AG09319 (cell line): ENCODE measurements around the gene TRPC4AP.
A peak's percentile ranks its signal among the peaks of the same experiment; 100 is the strongest.

Experiments used
- DNase-seq: peaks from one replicate; pipeline ENCODE4 v3.0.0-alpha.2; 2010; ENCODE audit warnings: low read depth; ENCODE audit errors: extremely low read depth
- TF ChIP-seq, protein P1 (sequence below): IDR thresholded peaks from 2 replicates; pipeline ENCODE4 v1.5.1; 2011; ENCODE audit warnings: low read depth, mild to moderate bottlenecking, inconsistent platforms, low read length, moderate library complexity

TRPC4AP gene, protein sequence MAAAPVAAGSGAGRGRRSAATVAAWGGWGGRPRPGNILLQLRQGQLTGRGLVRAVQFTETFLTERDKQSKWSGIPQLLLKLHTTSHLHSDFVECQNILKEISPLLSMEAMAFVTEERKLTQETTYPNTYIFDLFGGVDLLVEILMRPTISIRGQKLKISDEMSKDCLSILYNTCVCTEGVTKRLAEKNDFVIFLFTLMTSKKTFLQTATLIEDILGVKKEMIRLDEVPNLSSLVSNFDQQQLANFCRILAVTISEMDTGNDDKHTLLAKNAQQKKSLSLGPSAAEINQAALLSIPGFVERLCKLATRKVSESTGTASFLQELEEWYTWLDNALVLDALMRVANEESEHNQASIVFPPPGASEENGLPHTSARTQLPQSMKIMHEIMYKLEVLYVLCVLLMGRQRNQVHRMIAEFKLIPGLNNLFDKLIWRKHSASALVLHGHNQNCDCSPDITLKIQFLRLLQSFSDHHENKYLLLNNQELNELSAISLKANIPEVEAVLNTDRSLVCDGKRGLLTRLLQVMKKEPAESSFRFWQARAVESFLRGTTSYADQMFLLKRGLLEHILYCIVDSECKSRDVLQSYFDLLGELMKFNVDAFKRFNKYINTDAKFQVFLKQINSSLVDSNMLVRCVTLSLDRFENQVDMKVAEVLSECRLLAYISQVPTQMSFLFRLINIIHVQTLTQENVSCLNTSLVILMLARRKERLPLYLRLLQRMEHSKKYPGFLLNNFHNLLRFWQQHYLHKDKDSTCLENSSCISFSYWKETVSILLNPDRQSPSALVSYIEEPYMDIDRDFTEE

DNA sequence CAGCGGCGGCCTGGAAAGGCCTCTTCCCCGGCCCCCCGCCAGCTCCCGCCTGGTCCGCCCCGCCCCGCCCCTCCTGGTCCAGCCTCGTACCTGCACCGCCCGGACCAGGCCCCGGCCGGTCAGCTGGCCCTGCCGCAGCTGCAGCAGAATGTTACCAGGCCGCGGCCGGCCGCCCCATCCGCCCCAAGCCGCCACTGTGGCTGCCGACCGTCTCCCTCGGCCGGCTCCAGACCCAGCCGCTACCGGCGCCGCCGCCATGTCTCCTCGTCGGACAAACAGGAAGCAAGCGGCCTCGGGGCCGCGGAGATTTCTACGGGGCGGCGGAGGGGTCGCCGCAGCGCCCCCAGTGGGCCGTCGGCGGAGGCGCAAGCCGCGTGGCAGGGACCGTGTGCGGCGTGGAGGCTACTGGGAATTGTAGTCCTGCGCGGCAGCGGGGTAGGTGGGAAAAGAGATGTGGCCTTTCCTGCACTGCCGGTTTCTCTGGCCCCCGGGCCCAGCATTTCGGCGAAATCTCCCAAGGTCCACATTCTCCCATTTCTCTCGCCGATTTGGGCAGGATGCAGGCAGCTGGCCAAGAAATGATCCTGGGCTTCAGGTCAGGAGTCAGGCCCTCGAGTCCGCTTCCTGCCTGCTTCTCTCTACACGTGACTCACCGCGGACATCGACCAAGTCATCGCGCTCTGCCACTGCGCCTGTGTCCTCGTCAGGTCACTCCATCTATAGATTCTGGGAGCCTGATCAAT lies at the start of gene TRPC4AP:
Gene TRPC4AP (minus strand): TSS at position 284 of the 743 bp plus-strand sequence. CDS start 26 bp downstream, at position 258.
- DNase-seq, result peak; percentile 69
- TF ChIP-seq, protein P1, sequence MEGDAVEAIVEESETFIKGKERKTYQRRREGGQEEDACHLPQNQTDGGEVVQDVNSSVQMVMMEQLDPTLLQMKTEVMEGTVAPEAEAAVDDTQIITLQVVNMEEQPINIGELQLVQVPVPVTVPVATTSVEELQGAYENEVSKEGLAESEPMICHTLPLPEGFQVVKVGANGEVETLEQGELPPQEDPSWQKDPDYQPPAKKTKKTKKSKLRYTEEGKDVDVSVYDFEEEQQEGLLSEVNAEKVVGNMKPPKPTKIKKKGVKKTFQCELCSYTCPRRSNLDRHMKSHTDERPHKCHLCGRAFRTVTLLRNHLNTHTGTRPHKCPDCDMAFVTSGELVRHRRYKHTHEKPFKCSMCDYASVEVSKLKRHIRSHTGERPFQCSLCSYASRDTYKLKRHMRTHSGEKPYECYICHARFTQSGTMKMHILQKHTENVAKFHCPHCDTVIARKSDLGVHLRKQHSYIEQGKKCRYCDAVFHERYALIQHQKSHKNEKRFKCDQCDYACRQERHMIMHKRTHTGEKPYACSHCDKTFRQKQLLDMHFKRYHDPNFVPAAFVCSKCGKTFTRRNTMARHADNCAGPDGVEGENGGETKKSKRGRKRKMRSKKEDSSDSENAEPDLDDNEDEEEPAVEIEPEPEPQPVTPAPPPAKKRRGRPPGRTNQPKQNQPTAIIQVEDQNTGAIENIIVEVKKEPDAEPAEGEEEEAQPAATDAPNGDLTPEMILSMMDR, result peak; percentile 75

- TF ChIP-seq, protein P1, result no peak
- no peak for DNase-seq
Measured at GRCh38 chr20:35135867-35136586, 43.4 kb upstream of the TRPC4AP start.

GRCh38 chr20:35134880-35135279 lies 42.3 kb upstream of the TRPC4AP start:
- TF ChIP-seq, protein P1, result no peak
- no peak for DNase-seq

GRCh38 chr20:35134472-35134871 lies 41.9 kb upstream of the TRPC4AP start:
- DNase-seq, result no peak
- TF ChIP-seq, protein P1, result no peak

DNA sequence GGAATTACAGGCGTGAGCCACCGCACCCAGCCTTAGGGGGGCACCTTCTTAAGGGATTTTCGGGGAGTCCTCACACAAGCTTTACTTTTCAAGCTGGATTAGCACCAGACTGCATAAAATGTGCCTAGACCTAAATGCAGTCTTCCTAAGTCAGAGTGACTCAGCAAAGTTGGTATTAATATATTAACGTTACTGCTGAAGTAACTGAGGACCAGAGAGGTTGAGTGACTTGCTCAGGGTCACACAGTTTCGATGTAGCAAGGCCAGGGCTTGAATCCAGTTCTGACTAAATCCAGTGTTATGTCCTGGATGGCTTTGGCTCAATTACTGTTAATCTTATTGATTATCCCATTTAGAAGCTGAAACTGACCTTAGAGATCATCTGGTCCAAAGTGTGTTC lies 41.1 kb upstream of the TRPC4AP start:
- TF ChIP-seq, protein P1, result no peak
- no peak for DNase-seq

DNA sequence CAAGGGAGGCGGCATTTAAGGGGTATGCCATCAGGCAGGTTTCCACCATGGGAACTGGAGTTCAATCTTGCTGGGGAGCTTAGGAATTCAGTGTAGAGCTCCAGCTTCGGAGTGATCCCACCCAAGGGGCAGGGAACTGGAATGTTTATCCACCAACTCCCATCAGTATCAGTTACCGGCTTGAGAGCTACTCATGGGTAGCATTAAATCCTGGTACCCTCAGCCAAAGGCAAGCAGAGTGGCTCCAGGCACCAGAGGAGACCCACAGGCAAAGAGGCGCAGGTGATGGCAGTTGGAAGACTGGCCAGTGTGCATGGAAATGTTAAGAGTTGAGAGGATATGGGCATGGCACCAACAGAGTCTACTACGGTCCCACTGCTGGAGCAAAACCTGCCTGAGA lies 40.4 kb upstream of the TRPC4AP start:
- TF ChIP-seq, protein P1, result no peak
- DNase-seq, result no peak
